ENCODE measurements around the gene GFOD1. TPM values are rescaled to one million over a fixed set of nuclear protein-coding genes. Genes with fewer than 3 reads are reported as not detected.

GFOD1 gene
- polyA plus RNA-seq, 1 of the 3 experiments (the other 2 are of a cell fraction): 1.6 TPM

GRCh38 chr6:13311155-13311554 is 176.2 kb downstream of the GFOD1 start:
- no peak for TF ChIP-seq GABPA (IDR thresholded peaks at IDR 0.05; ENCODE audit: low read depth)
- POLR2A ChIA-PET: interaction anchor here (1.1 kb wide), 1 partner anchor 17 kb away, joined by 3 read pairs; the partner anchor contains the start of gene TBC1D7
- no peaks in the 10 kb centered on the region for H4K20me1 ChIP-seq (ENCODE audit: insufficient read depth)
- no peak for DNase-seq
- H3K27me3 ChIP-seq (ENCODE audit: insufficient read depth): no peaks in the 10 kb centered on the region
- H3F3A ChIP-seq (replicated peaks; ENCODE audit: insufficient read depth): peaks cover 5% of the 10 kb centered on the region
- H3K36me3 ChIP-seq (replicated peaks in 1 of 2; ENCODE audit: control insufficient read depth in 1 of 2, insufficient read depth in 2 of 2, low read length in 1 of 2): peaks cover 58 to 81% of the 10 kb centered on the region in 2 experiments
- WGBS (ENCODE audit: low lambda C conversion rate): 13% methylated on average over 1 of the region's 1 CpG
- no peaks in the 10 kb centered on the region for H3K4me1 ChIP-seq (ENCODE audit: control insufficient read depth in 1 of 2, insufficient read depth in 2 of 2, low read depth in 1 of 2, low read length in 1 of 2)
- H3K9ac ChIP-seq: no peak overlapping the region
- no peak overlapping the region for H3K4me3 ChIP-seq (ENCODE audit: low read depth in 2 of 2, low read length in 1 of 2)
- no peaks in the 10 kb centered on the region for H3K9me2 ChIP-seq
- no peak overlapping the region for H3K27ac ChIP-seq (ENCODE audit: low read depth in 2 of 2, low read length in 1 of 2)
- no peak overlapping the region for H3K4me2 ChIP-seq
- no peaks in the 10 kb centered on the region for H3K9me3 ChIP-seq
- CTCF ChIA-PET: interaction anchor here (1.2 to 1.3 kb wide), 2 partner anchors 20 to 400 kb away, joined by 5 to 6 read pairs; no protein-coding TSS in a partner anchor
- H2AFZ ChIP-seq (ENCODE audit: low read depth): no peak overlapping the region
- H3K79me2 ChIP-seq (ENCODE audit: insufficient read depth): no peaks in the 10 kb centered on the region

- H3K36me3 ChIP-seq (replicated peaks in 1 of 2; ENCODE audit: control insufficient read depth in 1 of 2, insufficient read depth in 2 of 2, low read length in 1 of 2): peaks cover 38 to 80% of the 10 kb centered on the region in 2 experiments
- no peaks in the 10 kb centered on the region for H4K20me1 ChIP-seq (ENCODE audit: insufficient read depth)
- H3K9ac ChIP-seq: no peak overlapping the region
- H3K9me2 ChIP-seq: no peaks in the 10 kb centered on the region
- H3K4me3 ChIP-seq (ENCODE audit: low read depth in 2 of 2, low read length in 1 of 2): no peak overlapping the region
- 94% methylated on average over 1 of the region's 1 CpG for WGBS (ENCODE audit: low lambda C conversion rate)
- POLR2A ChIA-PET: no interaction called here
- no peaks in the 10 kb centered on the region for H3K79me2 ChIP-seq (ENCODE audit: insufficient read depth)
- no peak overlapping the region for H3K4me2 ChIP-seq
- CTCF ChIA-PET: interaction anchor here (1.5 kb wide), 1 partner anchor 397 kb away, joined by 6 read pairs; no protein-coding TSS in a partner anchor
- TF ChIP-seq EP300 (IDR thresholded peaks at IDR 0.05; ENCODE audit: borderline replicate concordance in 1 of 2, low read depth in 1 of 2, low read length in 1 of 2): no peak
- TF ChIP-seq RFX5 (IDR thresholded peaks at IDR 0.05; ENCODE audit: low read length): no peak
- TF ChIP-seq JUND (IDR thresholded peaks at IDR 0.05): no peak
- H3K9me3 ChIP-seq: no peaks in the 10 kb centered on the region
- H2AFZ ChIP-seq (ENCODE audit: low read depth): no peak overlapping the region
- peaks cover 0 to 14% of the 10 kb centered on the region in 2 experiments; a peak in 2 of 4 replicates for H3K4me1 ChIP-seq (ENCODE audit: control insufficient read depth in 1 of 2, insufficient read depth in 2 of 2, low read depth in 1 of 2, low read length in 1 of 2)
- H3K27me3 ChIP-seq (ENCODE audit: insufficient read depth): no peaks in the 10 kb centered on the region
- DNase-seq: no peak
- peaks cover 12% of the 10 kb centered on the region for H3F3A ChIP-seq (replicated peaks; ENCODE audit: insufficient read depth)
- H3K27ac ChIP-seq (ENCODE audit: low read depth in 2 of 2, low read length in 1 of 2): no peak overlapping the region; a peak in 1 of 4 replicates
Measured at GRCh38 chr6:13308332-13308731, 179.1 kb downstream of the GFOD1 start.

Other genes with a start within 250 kb of the GFOD1 start
- 25.2 and 27.5 TPM in 2 replicates for gene TBC1D7, start 159.1 kb downstream of the GFOD1 start, polyA plus RNA-seq (2012; rRNA removed)
- 6.7 and 9.0 TPM in 2 replicates for gene SIRT5, start 87.0 kb upstream of the GFOD1 start, polyA plus RNA-seq (2012; rRNA removed)
- 75.7 and 103 TPM in 2 replicates for gene NOL7, start 127.7 kb upstream of the GFOD1 start, polyA plus RNA-seq (2012; rRNA removed)
- 19.9 and 20.4 TPM in 2 replicates for gene RANBP9, start 224.2 kb upstream of the GFOD1 start, polyA plus RNA-seq (2012; rRNA removed)